Left lung (tissue), 10 donors: ENCODE results near the gene MTREX. TPM values are rescaled to one million over a fixed set of nuclear protein-coding genes. Genes with fewer than 3 reads are reported as not detected.
A peak's percentile ranks its signal among the peaks of the same experiment; 100 is the strongest.

ENCODE experiments used
- ATAC-seq: fragments of 200-7000 bp; cut with Tn5 transposase; one replicate; pipeline ENCODE4 v1.9.1; 2020; ENCODE audit warnings: moderate library complexity
- DNase-seq, 4 donors: peaks; one replicate each; pipeline ENCODE4 v3.0.0-alpha.2; 2013 to 2020
- H3K27ac ChIP-seq, 2 donors: fragments of 200-600 bp; sonication (generic) in 1 of 2; one replicate each; pipeline versions ENCODE4 v1.5.0 to v1.8.0; 2020 to 2021
- H3K27me3 ChIP-seq, 2 donors: fragments of 200-600 bp; sonication (generic) in 1 of 2; one replicate each; pipeline versions ENCODE4 v1.5.0 to v1.8.0; 2020 to 2021
- H3K36me3 ChIP-seq, 2 donors: fragments of 200-600 bp; sonication (generic) in 1 of 2; one replicate each; pipeline versions ENCODE4 v1.5.0 to v1.8.0; 2020 to 2021
- H3K4me1 ChIP-seq, 2 donors: fragments of 200-600 bp; one replicate each; pipeline ENCODE4 v1.8.0; 2021
- H3K4me3 ChIP-seq, 2 donors: fragments of 200-600 bp; sonication (generic) in 1 of 2; one replicate each; pipeline versions ENCODE4 v1.5.0 to v1.8.0; 2020 to 2021; ENCODE audit warnings: mild to moderate bottlenecking in 1 of 2
- H3K9me3 ChIP-seq, 2 donors: fragments of 200-600 bp; sonication (generic) in 1 of 2; one replicate each; pipeline versions ENCODE4 v1.5.0 to v1.8.0; 2020 to 2021
- CTCF ChIP-seq, 2 donors: fragments of 200-600 bp; sonication (generic) in 1 of 2; IDR thresholded peaks; one replicate each; pipeline versions ENCODE4 v1.5.0 to v1.8.0; 2021; ENCODE audit warnings: antibody characterized with exemption in 2 of 2
- intact Hi-C, 2 donors: fragments of 100-400 bp; cut with DNase I; formaldehyde crosslinking; loops; one replicate each; pipeline versions ENCODE4 v1.11.2 to v1.14.2; 2022
- polyA plus RNA-seq, 6 donors: library from polyadenylated mRNA; unstranded; fragments of 120-200 nt; gene quantifications; one replicate each; pipeline ENCODE4 v1.2.1, GENCODE V29; 2013; ENCODE audit not compliant: insufficient read length in 6 of 6
- total RNA-seq, 2 donors: library from RNA; stranded (reverse); fragmentation: NEBNext Ultra II Directional; extraction: Animal tissue kit (Norgen Biotek cat#: 25700); gene quantifications; one replicate each; pipeline ENCODE4 v1.2.1, GENCODE V29; 2021
- donor health status: DM: no; HTN: yes; CAD: no.
- donor health status: DM: no; HTN: no; CAD: no.

The MTREX gene
- total and polyA plus RNA-seq, 8 donors: 48.8 to 112 (median 87.6) TPM

- no peaks in the 10 kb centered on the region for H3K27me3 ChIP-seq
- DNase-seq: no peak
- peaks cover 0 to 7% of the 10 kb centered on the region in 2 donors for H3K4me1 ChIP-seq
- H3K4me3 ChIP-seq: no peak overlapping the region
- H3K9me3 ChIP-seq: peaks cover 0 to 3% of the 10 kb centered on the region in 2 donors
- no peak for ATAC-seq
- no peak for TF ChIP-seq CTCF (IDR thresholded peaks at IDR 0.05)
- peaks cover 0 to 78% of the 10 kb centered on the region in 2 donors for H3K36me3 ChIP-seq
- intact Hi-C loops: no loop called here
- H3K27ac ChIP-seq: no peak overlapping the region
Measured at GRCh38 chr5:55426455-55426854, 118.7 kb downstream of the MTREX start.

- no peak for TF ChIP-seq CTCF (IDR thresholded peaks at IDR 0.05)
- Histone ChIP-seq H3K27me3 (no peaks in the 10 kb centered on the region), H3K9me3 (peaks cover 0 to 5% of the 10 kb centered on the region in 2 donors), H3K27ac (no peak overlapping the region), H3K36me3 (peaks cover 0 to 76% of the 10 kb centered on the region in 2 donors), H3K4me3 (no peak overlapping the region), H3K4me1 (peaks cover 0 to 7% of the 10 kb centered on the region in 2 donors)
- intact Hi-C loops: no loop called here
- DNase-seq (peak in 1 of 4 donors; percentile 29), ATAC-seq (peak; percentile 73)
Measured at GRCh38 chr5:55427157-55427556, 119.4 kb downstream of the MTREX start.

GRCh38 chr5:55429221-55429612 is 121.4 kb downstream of the MTREX start:
- intact Hi-C loops: no loop called here
- Histone ChIP-seq H3K27ac (no peak overlapping the region), H3K4me1 (peaks cover 0 to 7% of the 10 kb centered on the region in 2 donors), H3K9me3 (peaks cover 0 to 10% of the 10 kb centered on the region in 2 donors), H3K36me3 (peaks cover 0 to 55% of the 10 kb centered on the region in 2 donors), H3K27me3 (no peaks in the 10 kb centered on the region), H3K4me3 (no peak overlapping the region)
- no peak for TF ChIP-seq CTCF (IDR thresholded peaks at IDR 0.05)
- DNase-seq (no peak), ATAC-seq (no peak)

- Histone ChIP-seq H3K9me3 (peaks cover 0 to 10% of the 10 kb centered on the region in 2 donors), H3K27me3 (no peaks in the 10 kb centered on the region), H3K36me3 (peaks cover 0 to 50% of the 10 kb centered on the region in 2 donors), H3K27ac (no peak overlapping the region), H3K4me3 (no peak overlapping the region), H3K4me1 (peaks cover 0 to 7% of the 10 kb centered on the region in 2 donors)
- intact Hi-C loops: no loop called here
- DNase-seq (no peak), ATAC-seq (no peak)
- TF ChIP-seq CTCF (IDR thresholded peaks at IDR 0.05): no peak
Measured at GRCh38 chr5:55429613-55430253, 121.9 kb downstream of the MTREX start.

- no peaks in the 10 kb centered on the region for H3K27me3 ChIP-seq
- DNase-seq (no peak), ATAC-seq (no peak)
- peaks cover 0 to 1% of the 10 kb centered on the region in 2 donors for H3K4me1 ChIP-seq
- no peak overlapping the region for H3K27ac ChIP-seq
- no peak for TF ChIP-seq CTCF (IDR thresholded peaks at IDR 0.05)
- H3K9me3 ChIP-seq: peaks cover 0 to 15% of the 10 kb centered on the region in 2 donors
- no peak overlapping the region for H3K4me3 ChIP-seq
- H3K36me3 ChIP-seq: peaks cover 0 to 27% of the 10 kb centered on the region in 2 donors
- intact Hi-C loops: no loop called here
Measured at GRCh38 chr5:55432549-55432948, 124.8 kb downstream of the MTREX start.
